ENCODE results near the gene SFSWAP.

The SFSWAP gene

GRCh38 chr12:131765961-131766360, 55.1 kb downstream of the SFSWAP start:
- TF ChIP-seq MAX (IDR thresholded peaks at IDR 0.05) (no peak), CEBPB (IDR thresholded peaks at IDR 0.05) (no peak), YY1 (IDR thresholded peaks at IDR 0.05; ENCODE audit: low read depth) (no peak), TAF1 (IDR thresholded peaks at IDR 0.05; ENCODE audit: low read depth) (no peak), NFIC (IDR thresholded peaks at IDR 0.05) (no peak), CREB1 (IDR thresholded peaks at IDR 0.05; ENCODE audit: low read depth) (no peak), TCF12 (IDR thresholded peaks at IDR 0.05; ENCODE audit: low read depth) (no peak), RAD21 (IDR thresholded peaks at IDR 0.05; ENCODE audit: low read depth) (no peak), EP300 (IDR thresholded peaks at IDR 0.05; ENCODE audit: borderline replicate concordance) (no peak), TEAD4 (IDR thresholded peaks at IDR 0.05) (no peak), FOXM1 (IDR thresholded peaks at IDR 0.05; ENCODE audit: borderline replicate concordance, low read depth) (no peak), EGR1 (IDR thresholded peaks at IDR 0.05) (no peak), ZBTB7A (IDR thresholded peaks at IDR 0.05; ENCODE audit: low read depth) (no peak)
- TF ChIP-seq, protein P1, sequence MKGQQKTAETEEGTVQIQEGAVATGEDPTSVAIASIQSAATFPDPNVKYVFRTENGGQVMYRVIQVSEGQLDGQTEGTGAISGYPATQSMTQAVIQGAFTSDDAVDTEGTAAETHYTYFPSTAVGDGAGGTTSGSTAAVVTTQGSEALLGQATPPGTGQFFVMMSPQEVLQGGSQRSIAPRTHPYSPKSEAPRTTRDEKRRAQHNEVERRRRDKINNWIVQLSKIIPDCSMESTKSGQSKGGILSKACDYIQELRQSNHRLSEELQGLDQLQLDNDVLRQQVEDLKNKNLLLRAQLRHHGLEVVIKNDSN (IDR thresholded peaks at IDR 0.05): no peak
- TF ChIP-seq, protein P2, sequence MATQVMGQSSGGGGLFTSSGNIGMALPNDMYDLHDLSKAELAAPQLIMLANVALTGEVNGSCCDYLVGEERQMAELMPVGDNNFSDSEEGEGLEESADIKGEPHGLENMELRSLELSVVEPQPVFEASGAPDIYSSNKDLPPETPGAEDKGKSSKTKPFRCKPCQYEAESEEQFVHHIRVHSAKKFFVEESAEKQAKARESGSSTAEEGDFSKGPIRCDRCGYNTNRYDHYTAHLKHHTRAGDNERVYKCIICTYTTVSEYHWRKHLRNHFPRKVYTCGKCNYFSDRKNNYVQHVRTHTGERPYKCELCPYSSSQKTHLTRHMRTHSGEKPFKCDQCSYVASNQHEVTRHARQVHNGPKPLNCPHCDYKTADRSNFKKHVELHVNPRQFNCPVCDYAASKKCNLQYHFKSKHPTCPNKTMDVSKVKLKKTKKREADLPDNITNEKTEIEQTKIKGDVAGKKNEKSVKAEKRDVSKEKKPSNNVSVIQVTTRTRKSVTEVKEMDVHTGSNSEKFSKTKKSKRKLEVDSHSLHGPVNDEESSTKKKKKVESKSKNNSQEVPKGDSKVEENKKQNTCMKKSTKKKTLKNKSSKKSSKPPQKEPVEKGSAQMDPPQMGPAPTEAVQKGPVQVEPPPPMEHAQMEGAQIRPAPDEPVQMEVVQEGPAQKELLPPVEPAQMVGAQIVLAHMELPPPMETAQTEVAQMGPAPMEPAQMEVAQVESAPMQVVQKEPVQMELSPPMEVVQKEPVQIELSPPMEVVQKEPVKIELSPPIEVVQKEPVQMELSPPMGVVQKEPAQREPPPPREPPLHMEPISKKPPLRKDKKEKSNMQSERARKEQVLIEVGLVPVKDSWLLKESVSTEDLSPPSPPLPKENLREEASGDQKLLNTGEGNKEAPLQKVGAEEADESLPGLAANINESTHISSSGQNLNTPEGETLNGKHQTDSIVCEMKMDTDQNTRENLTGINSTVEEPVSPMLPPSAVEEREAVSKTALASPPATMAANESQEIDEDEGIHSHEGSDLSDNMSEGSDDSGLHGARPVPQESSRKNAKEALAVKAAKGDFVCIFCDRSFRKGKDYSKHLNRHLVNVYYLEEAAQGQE (IDR thresholded peaks at IDR 0.05; ENCODE audit: low read depth): no peak

GRCh38 chr12:131766382-131767107, 55.7 kb downstream of the SFSWAP start:
- TF ChIP-seq TCF12 (IDR thresholded peaks at IDR 0.05; ENCODE audit: low read depth) (no peak), ZBTB7A (IDR thresholded peaks at IDR 0.05; ENCODE audit: low read depth) (no peak), EP300 (IDR thresholded peaks at IDR 0.05; ENCODE audit: borderline replicate concordance) (no peak), YY1 (IDR thresholded peaks at IDR 0.05; ENCODE audit: low read depth) (no peak), TAF1 (IDR thresholded peaks at IDR 0.05; ENCODE audit: low read depth) (no peak), TEAD4 (IDR thresholded peaks at IDR 0.05) (no peak), MAX (IDR thresholded peaks at IDR 0.05) (no peak), CREB1 (IDR thresholded peaks at IDR 0.05; ENCODE audit: low read depth) (no peak), CEBPB (IDR thresholded peaks at IDR 0.05) (no peak), FOXM1 (IDR thresholded peaks at IDR 0.05; ENCODE audit: borderline replicate concordance, low read depth) (no peak), RAD21 (IDR thresholded peaks at IDR 0.05; ENCODE audit: low read depth) (no peak), EGR1 (IDR thresholded peaks at IDR 0.05) (no peak), NFIC (IDR thresholded peaks at IDR 0.05) (no peak)
- TF ChIP-seq, protein P1 (IDR thresholded peaks at IDR 0.05): no peak
- TF ChIP-seq, protein P2 (IDR thresholded peaks at IDR 0.05; ENCODE audit: low read depth): no peak

DNA sequence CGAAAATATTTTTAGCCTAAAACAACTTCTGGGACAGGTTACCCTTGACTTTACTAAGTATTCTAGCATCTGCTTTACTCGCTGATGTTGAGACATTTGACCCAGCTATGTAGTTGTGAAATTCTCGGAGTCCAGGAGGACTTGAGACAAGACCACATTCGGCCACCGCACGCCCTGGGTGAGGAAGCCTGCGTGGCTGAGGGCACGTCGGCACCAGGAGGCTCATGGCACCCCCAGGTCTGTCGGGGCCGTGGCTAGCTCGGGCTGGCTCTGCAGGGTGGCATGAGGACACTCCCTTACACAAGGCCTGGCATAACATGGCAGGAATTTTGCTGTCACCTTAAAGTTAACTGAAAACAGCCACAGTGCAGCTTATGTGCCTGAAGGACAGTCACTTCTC, 59.2 kb downstream of the SFSWAP start:
- TF ChIP-seq FOXM1 (IDR thresholded peaks at IDR 0.05; ENCODE audit: borderline replicate concordance, low read depth) (no peak), CEBPB (IDR thresholded peaks at IDR 0.05) (no peak), NFIC (IDR thresholded peaks at IDR 0.05) (no peak), CREB1 (IDR thresholded peaks at IDR 0.05; ENCODE audit: low read depth) (no peak), TEAD4 (IDR thresholded peaks at IDR 0.05) (no peak), TAF1 (IDR thresholded peaks at IDR 0.05; ENCODE audit: low read depth) (no peak), EGR1 (IDR thresholded peaks at IDR 0.05) (no peak), MAX (IDR thresholded peaks at IDR 0.05) (no peak), RAD21 (IDR thresholded peaks at IDR 0.05; ENCODE audit: low read depth) (no peak), TCF12 (IDR thresholded peaks at IDR 0.05; ENCODE audit: low read depth) (no peak), EP300 (IDR thresholded peaks at IDR 0.05; ENCODE audit: borderline replicate concordance) (no peak), ZBTB7A (IDR thresholded peaks at IDR 0.05; ENCODE audit: low read depth) (no peak), YY1 (IDR thresholded peaks at IDR 0.05; ENCODE audit: low read depth) (no peak)
- TF ChIP-seq, protein P1 (IDR thresholded peaks at IDR 0.05): no peak
- TF ChIP-seq, protein P2 (IDR thresholded peaks at IDR 0.05; ENCODE audit: low read depth): no peak

Data from Ishikawa (cell line).